Activated effector memory CD4-positive, alpha-beta T cell treated with Interleukin-2 at 50 U/mL for 16 hours (primary cell): ENCODE measurements around the gene ARHGAP10.
"Not testable (repeated sequence)": the region's sequence is repeated elsewhere in the genome, so short reads cannot be mapped to it uniquely, and the experiment has no call there.

Experiments used
- DNase-seq: peaks from one replicate; pipeline ENCODE4 v3.0.0-alpha.2; 2020

ARHGAP10 gene

GRCh38 chr4:147772056-147772455, 40.2 kb downstream of the ARHGAP10 start:
- no peak for DNase-seq

GRCh38 chr4:147772459-147772969, 40.6 kb downstream of the ARHGAP10 start:
- DNase-seq = no peak

GRCh38 chr4:147773261-147774184, 41.6 kb downstream of the ARHGAP10 start:
- no peak for DNase-seq

GRCh38 chr4:147776716-147777115, 44.8 kb downstream of the ARHGAP10 start:
- no peak for DNase-seq

- no peak for DNase-seq
Measured at GRCh38 chr4:147777456-147778091, 45.7 kb downstream of the ARHGAP10 start.

GRCh38 chr4:147778942-147779341, 47.1 kb downstream of the ARHGAP10 start:
- DNase-seq = no peak

GRCh38 chr4:147779451-147779850, 47.6 kb downstream of the ARHGAP10 start:
- DNase-seq = no peak

GRCh38 chr4:147780137-147780777, 48.4 kb downstream of the ARHGAP10 start:
- no peak for DNase-seq

- no peak for DNase-seq
Measured at GRCh38 chr4:147782087-147782781, 50.3 kb downstream of the ARHGAP10 start.

GRCh38 chr4:147785129-147785528, 53.2 kb downstream of the ARHGAP10 start:
- no peak for DNase-seq

- no peak for DNase-seq
Measured at GRCh38 chr4:147786031-147786430, 54.1 kb downstream of the ARHGAP10 start.

GRCh38 chr4:147786531-147786930, 54.6 kb downstream of the ARHGAP10 start:
- DNase-seq = no peak

- no peak for DNase-seq
Measured at GRCh38 chr4:147787204-147787603, 55.3 kb downstream of the ARHGAP10 start.

GRCh38 chr4:147788791-147789190, 56.9 kb downstream of the ARHGAP10 start:
- DNase-seq = no peak

- DNase-seq = no peak
Measured at GRCh38 chr4:147789596-147789995, 57.7 kb downstream of the ARHGAP10 start.

- DNase-seq = no peak
Measured at GRCh38 chr4:147790412-147790811, 58.5 kb downstream of the ARHGAP10 start.

GRCh38 chr4:147791341-147791740, 59.5 kb downstream of the ARHGAP10 start:
- no peak for DNase-seq

- no peak for DNase-seq
Measured at GRCh38 chr4:147791865-147792264, 60.0 kb downstream of the ARHGAP10 start.

- no peak for DNase-seq
Measured at GRCh38 chr4:147793569-147794313, 61.9 kb downstream of the ARHGAP10 start.

GRCh38 chr4:147794314-147794680, 62.4 kb downstream of the ARHGAP10 start:
- no peak for DNase-seq

- no peak for DNase-seq
Measured at GRCh38 chr4:147794787-147795413, 63.0 kb downstream of the ARHGAP10 start.

- not testable (repeated sequence) for DNase-seq
Measured at GRCh38 chr4:147799057-147799456, 67.2 kb downstream of the ARHGAP10 start.
